Measurements from ENCODE around the gene SLC20A1. TPM values are rescaled to one million over a fixed set of nuclear protein-coding genes. Genes with fewer than 3 reads are reported as not detected.

SLC20A1 gene
- total and polyA plus RNA-seq, 2 of the 4 experiments (the other 2 are of a cell fraction), result 93.6 to 94.1 TPM

DNA sequence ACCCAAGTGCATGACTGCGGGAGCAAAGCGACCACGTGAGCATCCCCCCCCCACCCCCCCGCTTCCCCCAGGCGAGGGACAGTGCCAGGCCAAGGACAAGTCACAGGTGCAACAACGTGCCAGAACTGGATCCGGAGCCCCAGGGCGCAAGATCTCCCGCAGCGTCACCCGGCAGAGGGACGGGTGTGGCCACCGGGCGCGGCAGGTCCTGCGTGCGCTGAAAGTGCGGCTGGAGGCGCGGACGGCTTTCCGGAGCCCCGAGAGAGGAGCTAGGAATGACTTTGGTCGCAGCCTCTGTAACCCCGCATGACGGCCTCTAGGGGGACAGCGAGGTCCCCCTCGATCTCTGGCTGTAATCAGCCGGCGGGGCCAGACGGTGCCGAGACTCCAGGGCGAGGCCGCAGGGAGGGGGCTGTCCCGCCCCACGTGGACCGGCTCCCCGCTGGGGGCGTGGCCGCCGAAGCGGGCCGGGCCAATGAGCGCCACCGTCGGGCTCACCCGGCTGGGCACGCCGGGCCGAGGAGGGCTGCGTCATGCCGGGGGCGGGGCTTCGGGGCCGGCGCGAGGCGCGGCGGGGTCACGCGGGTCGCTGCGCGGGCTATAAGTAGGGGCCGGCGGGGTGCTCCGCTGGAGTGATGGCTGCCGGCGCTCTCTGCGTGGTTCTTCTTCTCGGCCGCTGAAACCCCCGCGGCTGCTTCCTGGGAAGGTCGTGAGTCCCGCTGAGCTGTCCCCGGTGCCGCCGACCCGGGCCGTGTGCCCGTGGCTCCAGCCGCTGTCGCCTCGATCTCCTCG is at the start of gene SLC20A1 (continued):
- TF ChIP-seq BHLHE40 (IDR thresholded peaks at IDR 0.05; ENCODE audit: low read depth, low read length), result peak; percentile 49; the same call in 1 of the 2 replicates
- TF ChIP-seq FOS (IDR thresholded peaks at IDR 0.05; ENCODE audit: low read depth, low read length), result no peak
- TF ChIP-seq CHD1 (IDR thresholded peaks at IDR 0.05; ENCODE audit: low read depth, low read length), result no peak
- peak; percentile 31 for TF ChIP-seq SMC3 (IDR thresholded peaks at IDR 0.05; ENCODE audit: low read depth, low read length)
- peak; percentile 23 for TF ChIP-seq RAD21 (IDR thresholded peaks at IDR 0.05; ENCODE audit: low read length)
- no peak for TF ChIP-seq RCOR1 (IDR thresholded peaks at IDR 0.05; ENCODE audit: insufficient replicate concordance, low read length)
